GM19043 (cell line): ENCODE data around the gene R3HDML.
"Not testable (repeated sequence)": the region's sequence is repeated elsewhere in the genome, so short reads cannot be mapped to it uniquely, and the experiment has no call there.

Experiments
- ATAC-seq: cut with Tn5 transposase; IDR thresholded peaks from one replicate; pipeline ENCODE4 v1.9.1; 2021; ENCODE audit warnings: low read depth; ENCODE audit not compliant: unreplicated experiment

Gene R3HDML

GRCh38 chr20:44327748-44328147, 9.1 kb upstream of the R3HDML start:
- ATAC-seq = not testable (repeated sequence)

DNA sequence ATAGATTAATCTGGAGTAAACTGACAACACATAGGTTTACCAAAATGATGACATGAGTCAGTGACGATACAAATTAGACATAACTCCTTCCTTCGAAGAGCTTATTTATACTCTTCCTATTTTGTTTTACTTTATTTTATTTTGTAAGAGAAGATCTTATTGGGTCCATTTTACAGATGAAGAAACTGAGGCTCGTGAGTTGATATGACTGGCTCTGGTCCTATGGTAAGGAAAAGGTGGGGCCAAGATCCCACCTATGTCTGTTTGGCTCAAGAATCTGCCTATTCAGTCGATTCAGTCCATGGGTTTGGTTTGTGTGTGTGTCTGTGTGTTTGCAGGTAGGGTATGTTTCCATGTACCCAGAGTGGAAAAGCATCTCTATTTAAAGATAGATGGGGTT, 8.4 kb upstream of the R3HDML start:
- no peak for ATAC-seq

DNA sequence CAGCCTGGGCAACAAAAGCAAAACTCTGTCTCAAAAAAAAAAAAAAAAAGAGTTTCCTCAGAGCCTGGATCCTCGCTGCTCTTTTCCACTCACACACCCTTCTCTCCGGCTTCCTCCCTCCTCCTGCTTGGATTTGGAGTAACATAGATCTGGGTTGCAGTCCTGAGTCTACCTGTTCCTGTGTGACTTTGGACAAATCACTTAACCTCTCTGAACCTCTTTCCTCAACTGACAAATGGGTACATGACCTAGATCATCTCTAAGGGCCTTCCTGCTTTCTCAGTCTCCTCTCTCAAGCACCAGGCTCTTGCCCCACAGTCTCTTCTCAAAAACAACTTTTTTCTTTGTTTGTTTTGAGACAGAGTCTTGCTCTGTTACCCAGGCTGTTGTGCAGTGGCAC, 5.6 kb upstream of the R3HDML start:
- no peak for ATAC-seq

- ATAC-seq = no peak
Measured at GRCh38 chr20:44334306-44334705, 2.5 kb upstream of the R3HDML start.

- ATAC-seq = no peak
Measured at GRCh38 chr20:44334709-44335108, 2.1 kb upstream of the R3HDML start.

DNA sequence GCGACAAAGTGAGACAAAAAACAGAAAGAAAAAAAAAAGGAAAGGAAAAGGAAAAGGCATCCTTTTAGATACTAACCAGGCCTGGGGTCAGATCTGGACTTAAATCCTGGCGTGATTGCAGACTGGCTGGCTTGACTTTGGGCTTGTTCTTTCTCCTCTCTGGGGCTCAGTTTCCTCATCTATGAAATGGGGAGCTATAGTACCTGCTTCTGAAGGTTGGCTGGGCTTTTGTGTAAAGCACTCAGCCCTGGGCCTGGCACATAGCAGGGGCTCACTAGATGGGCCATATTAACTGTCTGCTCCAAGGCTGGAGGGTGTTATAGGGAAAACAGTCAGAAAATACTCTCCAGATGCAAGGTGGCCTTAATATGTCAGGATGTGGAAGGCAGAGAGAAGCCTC, 1.2 kb upstream of the R3HDML start:
- no peak for ATAC-seq

DNA sequence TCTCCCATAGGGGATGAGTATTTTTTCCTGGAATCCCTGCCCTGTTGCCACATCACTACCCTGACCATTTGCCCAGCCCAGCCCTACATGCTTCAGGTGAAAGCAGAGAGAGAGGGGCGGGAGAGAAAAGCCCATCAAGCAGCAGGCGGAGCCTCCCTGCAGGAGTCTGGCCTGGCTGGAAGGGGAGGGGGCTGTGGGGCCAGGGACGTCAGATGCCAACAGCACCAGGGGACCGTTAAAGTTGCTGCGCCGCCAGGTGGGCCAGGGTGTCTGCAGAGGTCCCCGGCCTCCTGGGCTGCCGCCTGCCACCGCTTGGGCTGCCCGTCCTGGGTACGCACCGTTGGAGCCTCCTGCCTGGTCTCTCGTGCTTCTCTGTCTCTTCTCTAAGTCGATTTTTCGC, 757 bp upstream of the R3HDML start:
- ATAC-seq = no peak

DNA sequence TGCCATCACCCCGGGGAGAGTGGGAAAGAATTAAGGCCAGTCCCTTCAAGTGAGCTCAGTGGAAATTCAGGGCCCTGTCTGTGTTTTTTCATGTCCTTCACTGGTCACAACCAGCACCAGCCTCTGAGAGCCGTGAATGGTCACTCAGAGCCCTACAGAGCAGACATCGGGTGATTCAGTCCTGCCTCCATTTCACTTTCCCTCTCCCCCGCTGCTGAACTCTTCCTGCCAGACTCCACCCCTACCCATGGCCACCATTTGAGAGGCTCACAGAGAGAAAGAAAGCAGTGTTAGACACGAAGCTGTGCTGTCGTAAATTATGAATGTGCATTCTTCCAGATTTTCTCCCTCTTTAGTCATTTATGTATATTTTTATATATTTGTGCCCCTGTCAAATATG, 5.4 kb downstream of the R3HDML start:
- no peak for ATAC-seq

GRCh38 chr20:44343162-44343675, 6.4 kb downstream of the R3HDML start:
- no peak for ATAC-seq

GRCh38 chr20:44344723-44345122, 7.9 kb downstream of the R3HDML start:
- no peak for ATAC-seq

GRCh38 chr20:44345147-44345546, 8.3 kb downstream of the R3HDML start:
- no peak for ATAC-seq

GRCh38 chr20:44345941-44346340, 9.1 kb downstream of the R3HDML start:
- ATAC-seq = not testable (repeated sequence)

DNA sequence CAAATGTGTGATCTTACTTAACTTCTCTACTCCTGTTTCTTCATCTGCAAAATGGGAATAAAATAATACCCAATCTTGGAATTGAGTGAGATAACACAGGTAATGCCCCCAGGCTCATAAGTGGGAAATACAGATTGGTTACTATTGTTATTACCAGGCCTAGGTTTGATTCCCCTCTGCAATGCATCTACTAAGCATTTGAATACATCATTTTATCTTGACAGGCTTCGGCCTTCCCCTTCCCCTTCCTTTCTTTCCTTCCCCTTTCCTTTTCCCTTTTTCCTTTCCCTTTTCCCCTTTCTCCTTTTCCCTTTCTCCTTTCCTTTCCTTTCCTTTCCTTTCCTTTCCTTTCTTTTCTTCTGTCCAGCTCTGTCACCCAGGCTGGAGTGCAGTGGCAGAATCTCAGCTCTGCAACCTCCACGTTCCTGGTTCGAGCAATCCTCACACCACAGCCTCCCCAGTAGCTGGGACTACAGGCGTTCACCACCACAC, 11.4 kb downstream of the R3HDML start:
- no peak for ATAC-seq

GRCh38 chr20:44349349-44349748, 12.5 kb downstream of the R3HDML start:
- no peak for ATAC-seq

GRCh38 chr20:44350567-44350966, 13.7 kb downstream of the R3HDML start:
- ATAC-seq = no peak

- ATAC-seq = no peak
Measured at GRCh38 chr20:44354979-44355497, 18.2 kb downstream of the R3HDML start.

- no peak for ATAC-seq
Measured at GRCh38 chr20:44355498-44356352, 18.9 kb downstream of the R3HDML start, which contains the start of gene HNF4A. Gene HNF4A, plus strand, starts transcription at chr20:44355699. Its CDS starts 106 bp downstream, at chr20:44355805.

DNA sequence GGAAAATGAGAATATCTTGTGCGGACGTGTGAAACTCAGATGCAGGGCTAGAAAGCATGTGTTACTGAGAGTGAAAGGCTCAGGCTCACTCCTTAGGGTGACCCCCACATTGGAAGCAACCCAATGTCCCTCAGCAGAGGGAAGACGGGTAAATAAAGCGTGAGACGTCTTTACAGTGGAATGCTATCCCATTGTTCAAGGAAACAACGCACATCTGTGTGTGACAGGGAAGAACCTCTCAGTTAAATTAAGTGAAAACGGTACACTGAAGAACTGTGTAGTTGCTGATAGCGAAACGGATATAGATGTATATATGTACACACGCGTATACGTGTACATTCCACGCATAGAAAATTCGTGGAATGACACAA, 19.5 kb downstream of the R3HDML start:
- ATAC-seq = no peak

- ATAC-seq = no peak
Measured at GRCh38 chr20:44357020-44357419, 20.2 kb downstream of the R3HDML start.

DNA sequence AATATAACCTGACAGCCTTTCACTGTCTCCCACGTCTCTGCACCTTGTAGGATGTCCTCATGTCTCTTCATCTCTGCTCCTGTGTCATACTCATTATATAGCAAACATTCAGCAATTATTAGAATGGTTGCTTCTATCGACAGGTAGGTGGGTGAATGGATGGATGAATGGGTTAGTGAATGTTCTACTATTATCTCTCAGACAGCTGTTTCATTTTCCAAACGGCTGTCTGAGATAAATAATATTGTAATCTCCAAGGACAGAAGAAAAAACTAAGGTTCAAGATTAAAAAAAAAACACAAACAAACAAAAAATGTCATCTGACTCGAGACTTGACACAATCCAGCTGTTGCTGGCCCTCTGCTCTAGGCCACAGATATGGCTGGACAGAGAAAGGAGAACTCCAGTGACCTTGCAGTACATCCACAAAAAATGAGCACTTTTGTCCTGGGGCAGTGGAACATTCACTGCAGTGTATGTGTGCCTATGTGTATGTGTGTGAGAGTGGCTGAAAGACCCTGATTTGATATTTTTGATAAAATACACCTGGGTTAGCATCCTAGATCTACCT, 20.8 kb downstream of the R3HDML start:
- no peak for ATAC-seq

- ATAC-seq = no peak
Measured at GRCh38 chr20:44358776-44359175, 21.9 kb downstream of the R3HDML start.

DNA sequence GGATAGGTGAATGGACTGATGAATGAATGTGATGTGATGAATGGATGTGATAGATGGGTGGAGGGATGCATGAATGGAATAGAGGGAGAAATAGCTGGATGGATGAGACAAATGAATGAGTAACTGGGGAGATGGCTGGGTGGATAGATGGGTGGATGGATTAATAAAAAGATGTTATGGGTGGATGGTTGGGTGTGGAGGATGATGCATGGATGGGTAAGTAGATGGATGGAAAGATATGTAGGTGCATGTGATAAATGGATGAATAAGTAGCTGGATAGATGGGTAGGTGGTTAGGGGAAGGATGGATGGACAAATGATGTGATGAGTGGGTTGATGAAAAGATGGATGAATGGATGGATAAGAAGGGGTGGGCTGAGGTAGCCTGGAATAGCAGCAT, 23.4 kb downstream of the R3HDML start:
- ATAC-seq = no peak
